GM12865 (cell line): ENCODE results near the gene MRTFB.

Source experiments
- DNase-seq: peaks from one replicate; pipeline ENCODE4 v3.0.0; 2010; ENCODE audit warnings: low read depth
- H3K4me3 ChIP-seq: 2 replicates; pipeline ENCODE4 v1.5.1; 2011; ENCODE audit warnings: mild to moderate bottlenecking, low read depth, low read length, control low read depth
- TF ChIP-seq, protein P1 (sequence below): IDR thresholded peaks from 2 replicates; pipeline ENCODE4 v1.5.1; 2011; ENCODE audit warnings: low read length, control low read depth, low read depth, inconsistent platforms; ENCODE audit not compliant: insufficient read depth; ENCODE audit errors: missing control alignments

The MRTFB gene

DNA sequence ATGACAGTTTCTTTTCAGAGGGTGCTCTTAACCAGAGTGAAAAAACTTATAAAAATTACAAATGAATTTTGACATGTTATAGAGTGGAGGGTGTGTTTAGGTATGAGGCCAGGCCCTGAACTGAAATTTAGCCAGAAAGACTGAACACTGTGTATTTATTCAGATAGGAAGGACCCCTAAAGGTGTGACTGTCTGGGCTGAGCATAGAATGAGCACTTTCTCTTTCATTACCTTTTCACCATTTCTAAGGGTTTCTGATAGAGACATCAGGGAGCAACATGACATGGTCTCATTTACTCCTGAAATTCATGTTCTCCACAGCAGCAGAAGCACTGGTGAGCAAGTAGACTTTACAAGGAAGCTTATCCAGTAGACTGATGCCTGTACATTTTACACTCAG, 32.9 kb downstream of the MRTFB start:
- DNase-seq, result peak; percentile 3
- no peak overlapping the region for H3K4me3 ChIP-seq
- TF ChIP-seq, protein P1, sequence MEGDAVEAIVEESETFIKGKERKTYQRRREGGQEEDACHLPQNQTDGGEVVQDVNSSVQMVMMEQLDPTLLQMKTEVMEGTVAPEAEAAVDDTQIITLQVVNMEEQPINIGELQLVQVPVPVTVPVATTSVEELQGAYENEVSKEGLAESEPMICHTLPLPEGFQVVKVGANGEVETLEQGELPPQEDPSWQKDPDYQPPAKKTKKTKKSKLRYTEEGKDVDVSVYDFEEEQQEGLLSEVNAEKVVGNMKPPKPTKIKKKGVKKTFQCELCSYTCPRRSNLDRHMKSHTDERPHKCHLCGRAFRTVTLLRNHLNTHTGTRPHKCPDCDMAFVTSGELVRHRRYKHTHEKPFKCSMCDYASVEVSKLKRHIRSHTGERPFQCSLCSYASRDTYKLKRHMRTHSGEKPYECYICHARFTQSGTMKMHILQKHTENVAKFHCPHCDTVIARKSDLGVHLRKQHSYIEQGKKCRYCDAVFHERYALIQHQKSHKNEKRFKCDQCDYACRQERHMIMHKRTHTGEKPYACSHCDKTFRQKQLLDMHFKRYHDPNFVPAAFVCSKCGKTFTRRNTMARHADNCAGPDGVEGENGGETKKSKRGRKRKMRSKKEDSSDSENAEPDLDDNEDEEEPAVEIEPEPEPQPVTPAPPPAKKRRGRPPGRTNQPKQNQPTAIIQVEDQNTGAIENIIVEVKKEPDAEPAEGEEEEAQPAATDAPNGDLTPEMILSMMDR, result no peak

DNA sequence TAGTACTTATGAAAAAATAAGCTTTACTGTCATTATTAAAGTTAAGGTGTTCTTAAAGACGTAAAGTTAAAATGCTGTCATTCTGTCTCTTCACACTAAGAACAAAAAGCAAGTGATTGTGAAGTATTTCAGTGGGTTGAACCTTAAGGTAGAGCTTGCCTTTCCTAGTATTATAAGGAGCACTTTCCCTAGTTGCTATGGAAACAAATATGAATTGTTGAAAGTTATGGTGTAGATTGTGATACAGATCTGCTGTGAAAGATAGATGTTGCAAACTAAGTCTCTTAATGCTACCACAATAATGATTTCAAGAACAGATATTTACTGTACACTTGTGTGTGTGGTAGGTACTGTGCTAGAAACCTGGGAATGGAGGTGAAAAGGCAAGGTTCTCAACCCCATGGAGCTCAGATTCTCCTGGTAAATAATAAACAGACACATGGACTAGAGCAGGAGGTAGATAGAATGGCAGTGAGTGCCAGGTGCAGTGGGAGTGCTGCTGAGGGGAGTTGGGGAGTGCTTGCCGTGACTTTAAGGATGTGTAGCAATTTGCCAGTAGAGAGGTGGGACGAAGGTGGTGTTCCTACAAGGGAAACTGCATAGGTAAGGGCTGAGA, 34.7 kb downstream of the MRTFB start:
- TF ChIP-seq, protein P1, result no peak
- no peak for DNase-seq
- no peak overlapping the region for H3K4me3 ChIP-seq

DNA sequence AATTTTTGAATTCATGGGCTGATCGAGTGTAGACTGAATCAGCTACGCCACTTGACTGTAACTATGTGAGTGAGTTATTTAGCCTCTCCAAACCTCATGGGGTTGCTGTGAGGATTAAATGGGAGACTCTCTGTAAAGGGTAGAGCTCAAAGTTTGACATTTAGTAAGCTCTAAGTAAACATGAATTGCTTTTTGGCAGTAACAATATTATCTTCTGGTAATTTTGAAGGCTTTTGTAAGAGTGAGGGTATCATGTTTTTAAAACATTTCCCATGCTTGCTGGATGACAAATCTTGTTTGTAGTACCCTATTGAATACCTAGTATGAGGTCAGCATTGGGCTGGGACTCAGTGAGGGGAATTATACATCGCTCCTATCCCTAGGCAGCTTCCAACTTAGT, 35.3 kb downstream of the MRTFB start:
- TF ChIP-seq, protein P1, result no peak
- no peak overlapping the region for H3K4me3 ChIP-seq

DNA sequence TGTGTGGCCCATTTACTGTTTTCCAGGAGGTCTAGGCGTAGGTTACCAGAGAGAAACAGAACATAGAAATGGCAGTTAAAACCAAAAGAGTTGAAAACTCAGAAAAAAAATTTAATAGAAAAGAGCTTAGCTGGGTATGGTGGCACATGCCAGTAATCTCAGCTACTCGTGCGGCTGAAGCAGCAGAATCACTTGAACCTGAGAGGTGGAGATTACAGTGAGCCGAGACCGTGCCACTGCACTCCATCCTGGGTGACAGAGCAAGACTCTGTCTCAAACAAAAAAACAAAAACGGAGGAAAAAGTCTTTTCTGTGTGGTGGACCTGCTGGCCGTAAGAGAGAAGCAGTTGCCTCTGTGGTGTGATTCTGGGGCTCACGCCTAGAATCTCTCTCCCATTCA, 35.8 kb downstream of the MRTFB start:
- DNase-seq, result no peak
- H3K4me3 ChIP-seq, result no peak overlapping the region
- TF ChIP-seq, protein P1, result no peak

More for the DNA sequence above, 35.3 kb downstream of the MRTFB start:
- no peak for DNase-seq

DNA sequence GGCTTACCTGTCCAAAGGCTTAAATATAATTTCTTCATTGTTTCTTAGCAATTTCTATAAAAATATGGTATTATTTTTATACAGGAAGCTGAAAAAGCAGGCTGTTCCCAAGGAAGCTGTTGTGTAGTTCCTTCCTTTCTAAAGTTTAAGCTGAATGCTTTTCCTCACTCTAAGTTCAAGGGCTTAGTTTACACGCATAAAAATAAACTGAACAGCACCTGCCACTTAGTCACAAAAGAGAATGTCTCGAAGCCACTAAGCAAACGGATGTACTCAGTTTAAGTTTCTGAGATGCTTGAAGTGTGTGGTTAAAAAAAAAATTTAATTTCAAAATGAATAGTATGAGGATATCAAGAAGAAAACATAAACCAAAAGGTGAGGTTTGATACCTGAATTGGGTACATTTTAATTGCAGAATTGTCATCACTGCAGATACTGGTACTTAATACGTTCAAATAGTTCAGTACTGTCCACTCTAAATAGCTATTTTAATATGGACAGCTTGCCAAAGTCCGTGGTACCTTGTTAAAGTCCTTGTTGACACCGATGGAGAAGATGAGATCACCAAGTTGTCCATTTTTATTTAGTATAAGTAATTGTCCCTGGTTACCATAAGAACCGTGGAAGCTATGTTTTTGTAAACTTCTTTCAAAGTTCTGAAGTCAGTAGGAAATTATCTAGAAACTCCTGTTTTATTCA, 38.1 kb downstream of the MRTFB start:
- TF ChIP-seq, protein P1, result no peak
- no peak overlapping the region for H3K4me3 ChIP-seq
- no peak for DNase-seq

DNA sequence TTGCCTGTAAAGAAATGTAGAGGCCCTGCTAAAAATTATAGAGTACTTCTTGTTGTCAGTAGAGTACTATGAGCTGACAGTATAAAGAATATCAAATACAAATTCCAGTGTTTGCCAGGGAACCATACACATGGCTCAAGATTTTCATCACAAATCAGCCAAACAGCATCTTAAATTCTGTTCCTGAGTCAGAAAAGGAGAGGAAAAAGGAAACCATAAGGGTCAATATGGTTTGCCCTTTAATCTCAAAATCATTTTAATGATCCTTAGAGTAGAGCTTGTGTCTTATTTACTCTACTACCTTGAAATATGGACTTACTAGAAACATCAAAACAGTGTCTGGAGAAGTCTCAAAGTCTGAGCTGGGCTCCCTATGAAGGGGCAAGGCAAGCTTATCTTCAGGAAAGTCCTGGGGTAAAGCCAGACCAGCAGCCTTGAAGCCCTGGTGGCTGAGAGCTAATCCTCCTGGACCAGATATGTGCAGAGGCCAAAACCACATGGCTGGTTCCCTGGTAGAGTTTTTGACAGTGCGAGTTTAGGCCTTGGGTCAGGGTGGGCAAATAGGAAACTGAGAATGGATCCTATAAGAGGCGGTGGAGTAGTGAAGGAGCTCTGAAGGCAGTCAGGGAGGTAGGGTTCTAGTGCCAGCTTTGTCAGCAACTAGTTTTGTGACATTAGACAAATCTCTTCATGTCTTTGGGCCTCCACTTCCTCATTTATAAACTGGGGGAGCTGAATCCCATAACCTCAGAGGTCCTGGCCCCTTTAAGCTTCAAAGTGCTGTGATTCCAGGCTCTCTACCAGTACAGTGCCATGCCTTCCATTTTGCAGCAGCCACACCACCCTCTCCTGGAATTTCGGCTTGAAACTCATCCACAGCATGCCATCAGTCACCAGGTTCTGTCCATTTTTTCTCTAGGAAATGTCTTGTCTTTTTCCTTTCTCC, 38.9 kb downstream of the MRTFB start:
- TF ChIP-seq, protein P1, result no peak
- no peak overlapping the region for H3K4me3 ChIP-seq
- no peak for DNase-seq
